Sigmoid colon (tissue), 4 donors: ENCODE measurements around the gene ZSWIM6.

Experiments used
- POLR2A ChIP-seq, 2 donors: fragments of 450-650 bp; IDR thresholded peaks; one replicate each; pipeline ENCODE4 v1.6.1; 2016; ENCODE audit warnings: antibody characterized with exemption in 2 of 2, mild to moderate bottlenecking in 2 of 2, moderate library complexity in 2 of 2
- POLR2AphosphoS5 ChIP-seq, 4 donors: sonication (generic); formaldehyde crosslinking; IDR thresholded peaks; one replicate each; pipeline ENCODE4 v1.6.1; 2017; ENCODE audit warnings: antibody characterized with exemption in 4 of 4

DNA sequence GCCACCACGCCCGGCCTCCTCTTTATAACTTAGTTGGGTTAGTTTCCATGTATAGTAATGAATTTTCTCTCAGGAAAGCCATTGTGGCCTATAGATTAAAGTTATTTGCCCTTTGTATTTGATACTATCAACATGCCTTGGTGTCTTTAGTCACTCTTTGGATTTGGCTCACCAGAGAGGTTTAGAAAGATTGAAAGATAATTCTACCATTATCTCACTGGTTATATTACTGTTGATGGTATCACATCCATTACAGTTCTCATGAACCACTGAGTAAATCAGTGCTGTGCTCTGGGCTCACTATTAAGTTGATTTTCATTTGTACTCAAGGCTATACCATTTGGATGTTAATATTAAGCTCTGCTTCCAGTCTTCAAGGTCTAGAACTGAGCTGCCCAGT, 87.0 kb downstream of the ZSWIM6 start:
- TF ChIP-seq POLR2AphosphoS5 (IDR thresholded peaks at IDR 0.05), result no peak
- TF ChIP-seq POLR2A (IDR thresholded peaks at IDR 0.05), result no peak
